GM12878 (cell line): ENCODE results near the gene USP36.

ENCODE experiments used
- CREB1 ChIP-seq: IDR thresholded peaks from 2 replicates; pipeline ENCODE4 v1.6.1; 2012; ENCODE audit warnings: low read depth, mild to moderate bottlenecking, inconsistent platforms
- DPF2 ChIP-seq: fragments of 450-650 bp; IDR thresholded peaks from 2 replicates; pipeline ENCODE4 v1.6.1; 2017; ENCODE audit warnings: mild to moderate bottlenecking
- EGR1 ChIP-seq, 2 experiments: IDR thresholded peaks; 1 replicate in 1 of 2; 2 replicates in 1 of 2; pipeline ENCODE4 v1.6.1; 2011 to 2012; ENCODE audit warnings: low read depth in 2 of 2, low read length in 2 of 2, borderline replicate concordance in 1 of 2, mild to moderate bottlenecking in 1 of 2, moderate library complexity in 1 of 2
- JUND ChIP-seq: IDR thresholded peaks from 2 replicates; pipeline ENCODE4 v1.6.1; 2012; ENCODE audit warnings: low read depth, mild to moderate bottlenecking, low read length, improper control_type of control experiment, moderate library complexity
- NBN ChIP-seq: fragments of 450-650 bp; IDR thresholded peaks from 2 replicates; pipeline ENCODE4 v1.6.1; 2016
- NR2F1 ChIP-seq: fragments of 450-650 bp; conservative IDR thresholded peaks from 2 replicates; pipeline ENCODE4 v1.6.1; 2017; ENCODE audit warnings: mild to moderate bottlenecking
- POLR2A ChIP-seq: IDR thresholded peaks from 2 replicates; pipeline ENCODE4 v1.6.1; 2011; ENCODE audit warnings: low read depth, mild to moderate bottlenecking, low read length
- RAD21 ChIP-seq: IDR thresholded peaks from 2 replicates; pipeline ENCODE4 v1.6.1; 2011; ENCODE audit warnings: mild to moderate bottlenecking, low read depth, low read length, moderate library complexity; ENCODE audit not compliant: insufficient read depth
- SIN3A ChIP-seq: IDR thresholded peaks from 2 replicates; pipeline ENCODE4 v1.6.1; 2012; ENCODE audit warnings: low read depth, low read length, improper control_type of control experiment
- SP1 ChIP-seq: IDR thresholded peaks from one replicate; pipeline ENCODE4 v1.6.1; 2011; ENCODE audit warnings: low read depth, low read length
- TAF1 ChIP-seq: IDR thresholded peaks from 2 replicates; pipeline ENCODE4 v1.6.1; 2011; ENCODE audit warnings: mild to moderate bottlenecking, low read depth, low read length, borderline replicate concordance
- ZNF217 ChIP-seq: fragments of 450-650 bp; IDR thresholded peaks from 2 replicates; pipeline ENCODE4 v1.6.1; 2017; ENCODE audit warnings: antibody characterized with exemption, mild to moderate bottlenecking
- TF ChIP-seq, protein P1 (sequence below), 3 experiments: IDR thresholded peaks in 2 of 3; conservative IDR thresholded peaks in 1 of 3; 2 replicates each; pipeline ENCODE4 v1.5.1; 2011; ENCODE audit warnings: low read depth in 3 of 3, low read length in 3 of 3, mild to moderate bottlenecking in 3 of 3, control low read depth in 2 of 3, moderate library complexity in 2 of 3, inconsistent platforms in 1 of 3, mixed read lengths in 1 of 3; ENCODE audit not compliant: control insufficient read depth in 2 of 3, insufficient read depth in 1 of 3; ENCODE audit errors: extremely low read depth in 1 of 3
- TF ChIP-seq, protein P2 (sequence below): IDR thresholded peaks from 2 replicates; pipeline ENCODE4 v1.6.1; 2012; ENCODE audit warnings: mild to moderate bottlenecking, low read depth, low read length

DNA sequence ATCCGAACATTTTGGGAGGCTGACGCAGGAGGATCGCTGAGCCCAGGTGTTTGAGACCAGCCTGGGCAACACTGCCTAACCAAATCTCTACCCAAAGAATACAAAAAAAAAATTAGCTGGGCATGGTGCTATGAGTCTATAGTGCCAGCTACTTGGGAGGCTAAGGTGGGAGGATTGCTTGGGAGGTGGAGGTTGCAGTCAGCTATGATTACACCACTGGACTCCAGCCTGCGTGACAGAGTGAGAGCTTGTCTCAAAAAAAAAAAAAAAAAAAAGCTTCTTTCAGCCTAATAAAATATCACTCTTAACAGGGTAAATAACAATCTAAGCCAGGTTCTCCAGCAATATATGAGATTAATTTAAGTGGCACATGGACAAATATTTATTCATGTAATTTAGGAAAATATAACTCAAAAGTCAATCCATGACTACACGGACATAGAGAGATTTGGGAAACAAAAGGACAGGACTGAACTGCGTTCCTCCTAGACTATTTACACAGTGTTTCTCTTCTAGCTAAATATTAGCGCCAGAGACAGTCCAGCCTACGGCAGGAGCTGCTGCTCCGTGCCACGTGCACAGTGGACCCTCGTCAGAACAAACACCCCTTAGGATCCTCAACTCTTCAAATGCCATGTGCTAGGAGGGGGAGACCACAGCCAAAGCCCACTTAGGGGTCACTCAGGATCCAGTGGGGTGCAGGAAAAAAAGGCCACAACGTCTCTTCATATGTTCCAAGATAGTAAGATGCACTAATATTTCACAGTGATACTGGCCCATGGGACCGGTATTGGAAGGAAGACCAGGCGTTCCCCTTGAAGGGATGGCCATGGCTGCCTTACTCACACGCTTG, 8.7 kb downstream of the USP36 start:
- TF ChIP-seq POLR2A (no peak), NBN (no peak), RAD21 (no peak), CREB1 (no peak), SP1 (no peak), JUND (no peak), NR2F1 (no peak), EGR1 (IDR thresholded peaks at IDR 0.05; ENCODE audit: borderline replicate concordance in 1 of 2, low read depth in 2 of 2, low read length in 2 of 2) (no peak), SIN3A (no peak), TAF1 (no peak), ZNF217 (no peak), DPF2 (no peak)
- TF ChIP-seq, protein P1, sequence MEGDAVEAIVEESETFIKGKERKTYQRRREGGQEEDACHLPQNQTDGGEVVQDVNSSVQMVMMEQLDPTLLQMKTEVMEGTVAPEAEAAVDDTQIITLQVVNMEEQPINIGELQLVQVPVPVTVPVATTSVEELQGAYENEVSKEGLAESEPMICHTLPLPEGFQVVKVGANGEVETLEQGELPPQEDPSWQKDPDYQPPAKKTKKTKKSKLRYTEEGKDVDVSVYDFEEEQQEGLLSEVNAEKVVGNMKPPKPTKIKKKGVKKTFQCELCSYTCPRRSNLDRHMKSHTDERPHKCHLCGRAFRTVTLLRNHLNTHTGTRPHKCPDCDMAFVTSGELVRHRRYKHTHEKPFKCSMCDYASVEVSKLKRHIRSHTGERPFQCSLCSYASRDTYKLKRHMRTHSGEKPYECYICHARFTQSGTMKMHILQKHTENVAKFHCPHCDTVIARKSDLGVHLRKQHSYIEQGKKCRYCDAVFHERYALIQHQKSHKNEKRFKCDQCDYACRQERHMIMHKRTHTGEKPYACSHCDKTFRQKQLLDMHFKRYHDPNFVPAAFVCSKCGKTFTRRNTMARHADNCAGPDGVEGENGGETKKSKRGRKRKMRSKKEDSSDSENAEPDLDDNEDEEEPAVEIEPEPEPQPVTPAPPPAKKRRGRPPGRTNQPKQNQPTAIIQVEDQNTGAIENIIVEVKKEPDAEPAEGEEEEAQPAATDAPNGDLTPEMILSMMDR (IDR thresholded peaks at IDR 0.05 in 2 of 3, conservative IDR thresholded peaks at IDR 0.05 in 1 of 3; ENCODE audit: control insufficient read depth in 2 of 3, extremely low read depth in 1 of 3, insufficient read depth in 1 of 3, low read depth in 3 of 3, low read length in 3 of 3) = no peak
- TF ChIP-seq, protein P2, sequence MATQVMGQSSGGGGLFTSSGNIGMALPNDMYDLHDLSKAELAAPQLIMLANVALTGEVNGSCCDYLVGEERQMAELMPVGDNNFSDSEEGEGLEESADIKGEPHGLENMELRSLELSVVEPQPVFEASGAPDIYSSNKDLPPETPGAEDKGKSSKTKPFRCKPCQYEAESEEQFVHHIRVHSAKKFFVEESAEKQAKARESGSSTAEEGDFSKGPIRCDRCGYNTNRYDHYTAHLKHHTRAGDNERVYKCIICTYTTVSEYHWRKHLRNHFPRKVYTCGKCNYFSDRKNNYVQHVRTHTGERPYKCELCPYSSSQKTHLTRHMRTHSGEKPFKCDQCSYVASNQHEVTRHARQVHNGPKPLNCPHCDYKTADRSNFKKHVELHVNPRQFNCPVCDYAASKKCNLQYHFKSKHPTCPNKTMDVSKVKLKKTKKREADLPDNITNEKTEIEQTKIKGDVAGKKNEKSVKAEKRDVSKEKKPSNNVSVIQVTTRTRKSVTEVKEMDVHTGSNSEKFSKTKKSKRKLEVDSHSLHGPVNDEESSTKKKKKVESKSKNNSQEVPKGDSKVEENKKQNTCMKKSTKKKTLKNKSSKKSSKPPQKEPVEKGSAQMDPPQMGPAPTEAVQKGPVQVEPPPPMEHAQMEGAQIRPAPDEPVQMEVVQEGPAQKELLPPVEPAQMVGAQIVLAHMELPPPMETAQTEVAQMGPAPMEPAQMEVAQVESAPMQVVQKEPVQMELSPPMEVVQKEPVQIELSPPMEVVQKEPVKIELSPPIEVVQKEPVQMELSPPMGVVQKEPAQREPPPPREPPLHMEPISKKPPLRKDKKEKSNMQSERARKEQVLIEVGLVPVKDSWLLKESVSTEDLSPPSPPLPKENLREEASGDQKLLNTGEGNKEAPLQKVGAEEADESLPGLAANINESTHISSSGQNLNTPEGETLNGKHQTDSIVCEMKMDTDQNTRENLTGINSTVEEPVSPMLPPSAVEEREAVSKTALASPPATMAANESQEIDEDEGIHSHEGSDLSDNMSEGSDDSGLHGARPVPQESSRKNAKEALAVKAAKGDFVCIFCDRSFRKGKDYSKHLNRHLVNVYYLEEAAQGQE = no peak
